Breast epithelium (tissue), 3 donors: Measurements from ENCODE around the gene FUT4.

Experiments
- POLR2A ChIP-seq: fragments of 450-650 bp; IDR thresholded peaks from one replicate; pipeline ENCODE4 v1.6.1; 2016; ENCODE audit warnings: antibody characterized with exemption, mild to moderate bottlenecking, moderate library complexity
- TF ChIP-seq, protein P1 (sequence below), 3 donors: fragments of 450-650 bp; IDR thresholded peaks; one replicate each; pipeline ENCODE4 v1.5.1; 2016 to 2017; ENCODE audit warnings: antibody characterized with exemption in 3 of 3, mild to moderate bottlenecking in 3 of 3, moderate library complexity in 3 of 3

DNA sequence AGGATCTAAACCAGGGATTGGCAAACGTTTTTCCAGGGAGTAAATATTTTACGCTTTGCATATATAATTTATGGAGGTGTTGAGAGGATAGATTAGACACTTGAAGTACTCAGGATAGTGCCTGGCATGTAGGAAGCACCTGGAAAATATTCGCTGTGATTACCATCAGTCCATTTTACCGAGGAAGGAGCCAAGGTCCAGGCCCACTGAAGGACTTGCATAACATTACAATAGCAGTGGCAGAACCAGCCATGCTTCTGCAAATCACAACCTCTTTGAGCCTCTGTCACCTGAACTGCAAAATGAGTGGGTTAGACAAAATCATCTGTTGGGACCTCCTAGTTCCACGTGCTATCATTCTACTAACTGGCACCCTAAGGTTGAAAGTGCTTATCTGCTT is 5.4 kb downstream of the FUT4 start:
- TF ChIP-seq, protein P1, sequence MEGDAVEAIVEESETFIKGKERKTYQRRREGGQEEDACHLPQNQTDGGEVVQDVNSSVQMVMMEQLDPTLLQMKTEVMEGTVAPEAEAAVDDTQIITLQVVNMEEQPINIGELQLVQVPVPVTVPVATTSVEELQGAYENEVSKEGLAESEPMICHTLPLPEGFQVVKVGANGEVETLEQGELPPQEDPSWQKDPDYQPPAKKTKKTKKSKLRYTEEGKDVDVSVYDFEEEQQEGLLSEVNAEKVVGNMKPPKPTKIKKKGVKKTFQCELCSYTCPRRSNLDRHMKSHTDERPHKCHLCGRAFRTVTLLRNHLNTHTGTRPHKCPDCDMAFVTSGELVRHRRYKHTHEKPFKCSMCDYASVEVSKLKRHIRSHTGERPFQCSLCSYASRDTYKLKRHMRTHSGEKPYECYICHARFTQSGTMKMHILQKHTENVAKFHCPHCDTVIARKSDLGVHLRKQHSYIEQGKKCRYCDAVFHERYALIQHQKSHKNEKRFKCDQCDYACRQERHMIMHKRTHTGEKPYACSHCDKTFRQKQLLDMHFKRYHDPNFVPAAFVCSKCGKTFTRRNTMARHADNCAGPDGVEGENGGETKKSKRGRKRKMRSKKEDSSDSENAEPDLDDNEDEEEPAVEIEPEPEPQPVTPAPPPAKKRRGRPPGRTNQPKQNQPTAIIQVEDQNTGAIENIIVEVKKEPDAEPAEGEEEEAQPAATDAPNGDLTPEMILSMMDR (IDR thresholded peaks at IDR 0.05) = no peak
- no peak for TF ChIP-seq POLR2A
